NB4 (cell line): ENCODE results near the gene PPIH.

Experiments used
- CTCF ChIP-seq: IDR thresholded peaks from one replicate; pipeline ENCODE4 v1.5.1; 2012; ENCODE audit warnings: low read depth, low read length
- MAX ChIP-seq: IDR thresholded peaks from 2 replicates; pipeline ENCODE4 v1.6.1; 2011; ENCODE audit warnings: low read depth, low read length
- MYC ChIP-seq: IDR thresholded peaks from 2 replicates; pipeline ENCODE4 v1.6.1; 2011; ENCODE audit warnings: low read depth, low read length
- POLR2A ChIP-seq: IDR thresholded peaks from 2 replicates; pipeline ENCODE4 v1.6.1; 2011; ENCODE audit warnings: mild to moderate bottlenecking; ENCODE audit not compliant: insufficient read length; ENCODE audit errors: extremely low read depth

GRCh38 chr1:42692461-42692860, 34.2 kb downstream of the PPIH start:
- no peak for TF ChIP-seq POLR2A
- no peak for TF ChIP-seq CTCF
- TF ChIP-seq MAX, result no peak
- no peak for TF ChIP-seq MYC
